Heart left ventricle (tissue), 13 donors: ENCODE measurements around the gene ELL.

Experiments used
- POLR2A ChIP-seq, 2 donors: fragments of 450-650 bp; IDR thresholded peaks; one replicate each; pipeline ENCODE4 v1.6.1; 2017; ENCODE audit warnings: antibody characterized with exemption in 2 of 2, mild to moderate bottlenecking in 2 of 2, moderate library complexity in 2 of 2
- TF ChIP-seq, protein P1 (sequence below), 12 donors: fragments of 200-600 bp; sonication (generic) in 4 of 12; IDR thresholded peaks; one replicate each; pipeline versions ENCODE4 v1.5.0 to v1.8.0; 2018 to 2022; ENCODE audit warnings: antibody characterized with exemption in 12 of 12, mild to moderate bottlenecking in 5 of 12
- donor health status: ischemic (EF 13 %, LVEDD 7.1; RV severe dilation, severe dysfunction).
- donor health status: DM: no; HTN: yes; CAD: no.
- donor health status: DM: no; HTN: no; CAD: no.
- donor health status: ischemic (EF 25% LVEDD 6.9; RV normal size, moderate dysfunction).
- donor health status: ischemic (EF 25% LVEDD 5.7; RV mildly dilated, moderate dysfunction).
- donor health status: ischemic (EF 35%, LVEDD 5.7; RV mildly dilated, moderate dysfunction).
- donor health status: nonischemic (EF 11% LVEDD 7.7; RV severe dilation, severe dysfunction).
- donor health status: DM: yes; HTN: yes; CAD: no.
- donor health status: PGD.
- donor health status: ischemic (EF 29% LVEDD 5.4; RV normal size, mild dysfunction).
- donor health status: nonischemic (EF 23%, LVEDD 6.1; RV moderate dilation, normal function).

DNA sequence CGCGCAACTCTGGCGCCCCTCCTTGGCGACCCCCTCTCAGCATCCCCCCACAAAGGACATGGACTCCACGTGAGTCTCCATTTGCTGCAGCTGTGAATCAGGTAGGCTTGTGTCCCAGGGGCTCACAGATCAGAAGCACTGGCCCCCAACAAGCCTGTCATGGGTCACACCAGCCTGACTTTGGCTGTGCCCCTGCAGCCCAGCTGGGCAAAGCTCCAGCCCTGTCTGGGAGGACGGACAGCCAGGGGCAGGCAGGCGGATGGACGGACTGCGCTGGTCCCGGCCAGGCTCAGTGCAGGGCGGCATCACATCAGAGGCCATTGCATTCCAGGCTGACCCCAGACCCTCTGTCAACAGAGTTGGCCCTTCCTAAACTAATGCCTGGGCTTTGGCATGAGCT is 55.5 kb downstream of the ELL start:
- TF ChIP-seq, protein P1, sequence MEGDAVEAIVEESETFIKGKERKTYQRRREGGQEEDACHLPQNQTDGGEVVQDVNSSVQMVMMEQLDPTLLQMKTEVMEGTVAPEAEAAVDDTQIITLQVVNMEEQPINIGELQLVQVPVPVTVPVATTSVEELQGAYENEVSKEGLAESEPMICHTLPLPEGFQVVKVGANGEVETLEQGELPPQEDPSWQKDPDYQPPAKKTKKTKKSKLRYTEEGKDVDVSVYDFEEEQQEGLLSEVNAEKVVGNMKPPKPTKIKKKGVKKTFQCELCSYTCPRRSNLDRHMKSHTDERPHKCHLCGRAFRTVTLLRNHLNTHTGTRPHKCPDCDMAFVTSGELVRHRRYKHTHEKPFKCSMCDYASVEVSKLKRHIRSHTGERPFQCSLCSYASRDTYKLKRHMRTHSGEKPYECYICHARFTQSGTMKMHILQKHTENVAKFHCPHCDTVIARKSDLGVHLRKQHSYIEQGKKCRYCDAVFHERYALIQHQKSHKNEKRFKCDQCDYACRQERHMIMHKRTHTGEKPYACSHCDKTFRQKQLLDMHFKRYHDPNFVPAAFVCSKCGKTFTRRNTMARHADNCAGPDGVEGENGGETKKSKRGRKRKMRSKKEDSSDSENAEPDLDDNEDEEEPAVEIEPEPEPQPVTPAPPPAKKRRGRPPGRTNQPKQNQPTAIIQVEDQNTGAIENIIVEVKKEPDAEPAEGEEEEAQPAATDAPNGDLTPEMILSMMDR (IDR thresholded peaks at IDR 0.05) = no peak
- TF ChIP-seq POLR2A (IDR thresholded peaks at IDR 0.05) = no peak
